ENCODE data around the gene ALK.

The ALK gene

DNA sequence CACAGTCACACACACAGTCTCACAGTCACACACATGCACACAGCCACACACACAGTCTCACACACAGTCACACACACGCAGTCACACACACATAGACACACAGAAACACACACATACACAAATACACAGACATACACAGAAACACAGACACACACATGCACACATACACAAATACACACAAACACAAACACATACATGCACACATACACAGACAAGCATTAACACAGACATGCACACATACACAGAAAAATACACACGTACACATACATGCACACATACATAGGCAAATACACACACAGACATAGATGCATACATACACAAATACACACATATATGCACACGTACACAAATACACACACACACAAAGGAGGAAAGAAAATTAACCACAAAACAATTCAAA lies 150.5 kb downstream of the ALK start:
- TF ChIP-seq, protein P1, sequence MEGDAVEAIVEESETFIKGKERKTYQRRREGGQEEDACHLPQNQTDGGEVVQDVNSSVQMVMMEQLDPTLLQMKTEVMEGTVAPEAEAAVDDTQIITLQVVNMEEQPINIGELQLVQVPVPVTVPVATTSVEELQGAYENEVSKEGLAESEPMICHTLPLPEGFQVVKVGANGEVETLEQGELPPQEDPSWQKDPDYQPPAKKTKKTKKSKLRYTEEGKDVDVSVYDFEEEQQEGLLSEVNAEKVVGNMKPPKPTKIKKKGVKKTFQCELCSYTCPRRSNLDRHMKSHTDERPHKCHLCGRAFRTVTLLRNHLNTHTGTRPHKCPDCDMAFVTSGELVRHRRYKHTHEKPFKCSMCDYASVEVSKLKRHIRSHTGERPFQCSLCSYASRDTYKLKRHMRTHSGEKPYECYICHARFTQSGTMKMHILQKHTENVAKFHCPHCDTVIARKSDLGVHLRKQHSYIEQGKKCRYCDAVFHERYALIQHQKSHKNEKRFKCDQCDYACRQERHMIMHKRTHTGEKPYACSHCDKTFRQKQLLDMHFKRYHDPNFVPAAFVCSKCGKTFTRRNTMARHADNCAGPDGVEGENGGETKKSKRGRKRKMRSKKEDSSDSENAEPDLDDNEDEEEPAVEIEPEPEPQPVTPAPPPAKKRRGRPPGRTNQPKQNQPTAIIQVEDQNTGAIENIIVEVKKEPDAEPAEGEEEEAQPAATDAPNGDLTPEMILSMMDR (conservative IDR thresholded peaks at IDR 0.05): no peak

DNA sequence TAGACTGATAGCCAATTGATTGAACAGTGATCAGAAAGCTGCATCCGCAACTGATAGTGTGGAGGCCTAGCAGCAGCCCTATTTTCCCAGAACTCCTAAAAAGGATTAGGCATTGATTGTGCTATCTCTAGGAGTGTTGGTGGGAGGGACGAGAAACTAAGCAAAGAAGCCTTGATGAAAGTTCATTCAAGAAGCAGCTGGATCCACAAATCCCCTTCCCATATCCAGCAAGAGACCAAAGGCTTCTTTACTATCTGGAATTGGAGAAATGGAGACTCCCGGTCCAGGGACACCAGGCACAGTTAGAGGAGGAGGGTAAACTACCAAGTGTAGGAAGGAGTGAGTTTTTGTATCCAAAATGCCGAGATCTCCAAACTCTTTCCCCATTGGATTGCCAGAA lies 151.5 kb downstream of the ALK start:
- TF ChIP-seq, protein P1 (conservative IDR thresholded peaks at IDR 0.05): no peak
- H3K27ac ChIP-seq: peak overlapping the region; percentile 78

More for the DNA sequence above, 150.5 kb downstream of the ALK start:
- peak overlapping the region; percentile 78 for H3K27ac ChIP-seq

DNA sequence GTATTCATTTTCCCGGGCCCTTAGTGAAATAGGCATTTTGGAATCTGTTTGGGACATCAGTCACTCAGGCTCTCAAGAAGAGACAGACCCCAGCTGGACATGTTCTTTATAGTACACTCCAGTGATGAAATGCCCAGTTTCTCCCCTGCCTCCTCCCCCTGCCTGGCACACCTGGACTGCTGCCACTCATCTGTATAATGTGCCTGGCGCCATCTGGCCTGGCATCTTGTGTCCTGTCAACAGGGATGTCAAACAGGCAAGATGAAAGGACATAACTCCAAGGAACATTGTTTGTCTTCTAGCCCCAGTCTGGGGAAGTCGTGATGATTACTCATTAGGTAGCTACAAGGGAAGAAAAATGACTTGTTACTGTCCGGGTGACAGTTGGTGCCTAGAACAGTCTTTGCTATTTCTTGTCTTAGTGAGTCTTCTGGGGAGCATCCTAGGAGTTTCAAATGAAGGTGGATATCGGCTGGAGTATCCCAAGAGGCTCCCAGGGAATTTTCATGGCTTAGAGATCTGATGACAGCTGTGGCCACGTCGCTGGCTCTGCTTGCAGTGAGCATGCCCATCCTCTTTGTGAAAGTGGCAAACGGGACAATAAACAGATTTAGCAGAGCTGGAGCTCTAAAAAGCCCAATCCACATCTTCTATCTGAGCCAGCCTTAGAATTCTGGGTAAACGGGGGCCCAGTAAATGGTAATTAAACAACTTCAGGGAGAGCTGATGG lies 153.6 kb downstream of the ALK start:
- TF ChIP-seq, protein P1 (conservative IDR thresholded peaks at IDR 0.05): no peak
- H3K27ac ChIP-seq: no peak overlapping the region

DNA sequence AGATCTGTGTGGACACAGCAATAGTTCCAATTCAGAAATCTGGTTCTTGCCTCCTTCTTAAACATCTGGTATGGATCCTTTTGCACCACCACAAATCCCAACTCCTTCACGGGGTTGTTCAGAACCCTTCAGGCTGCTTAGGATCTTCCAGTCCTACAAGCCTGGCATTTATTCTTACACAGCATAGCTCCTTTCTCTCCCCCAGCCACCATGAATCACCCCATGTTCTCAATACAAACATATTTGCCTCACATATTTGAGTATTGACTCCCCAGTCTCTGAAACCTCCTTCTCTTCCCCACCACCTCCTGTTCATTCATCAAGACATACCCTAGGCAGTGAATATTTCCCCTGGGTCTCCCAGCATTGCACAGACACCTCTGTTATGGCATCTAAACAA lies 155.2 kb downstream of the ALK start:
- TF ChIP-seq, protein P1 (conservative IDR thresholded peaks at IDR 0.05): no peak

DNA sequence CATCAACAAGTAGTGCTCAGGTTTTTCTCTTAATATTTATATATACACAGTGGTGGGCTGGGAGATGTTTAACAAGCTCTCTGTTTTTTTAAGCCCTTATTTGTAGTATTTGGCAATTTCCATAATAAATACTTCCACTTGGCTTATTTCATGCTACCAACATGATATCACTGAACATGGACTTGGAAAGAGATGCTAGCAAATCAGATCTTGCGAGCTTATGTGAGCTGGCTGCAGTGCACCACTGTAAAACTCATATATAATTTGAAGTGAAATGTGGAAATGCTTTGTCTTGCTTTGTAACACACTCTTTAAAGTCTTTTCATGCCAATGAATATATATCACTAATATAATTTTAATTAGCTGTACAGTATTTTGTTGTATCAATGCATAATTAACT lies 155.7 kb downstream of the ALK start:
- TF ChIP-seq, protein P1 (conservative IDR thresholded peaks at IDR 0.05): no peak
- no peak overlapping the region for H3K27ac ChIP-seq

More for the DNA sequence above, 155.2 kb downstream of the ALK start:
- no peak overlapping the region for H3K27ac ChIP-seq

DNA sequence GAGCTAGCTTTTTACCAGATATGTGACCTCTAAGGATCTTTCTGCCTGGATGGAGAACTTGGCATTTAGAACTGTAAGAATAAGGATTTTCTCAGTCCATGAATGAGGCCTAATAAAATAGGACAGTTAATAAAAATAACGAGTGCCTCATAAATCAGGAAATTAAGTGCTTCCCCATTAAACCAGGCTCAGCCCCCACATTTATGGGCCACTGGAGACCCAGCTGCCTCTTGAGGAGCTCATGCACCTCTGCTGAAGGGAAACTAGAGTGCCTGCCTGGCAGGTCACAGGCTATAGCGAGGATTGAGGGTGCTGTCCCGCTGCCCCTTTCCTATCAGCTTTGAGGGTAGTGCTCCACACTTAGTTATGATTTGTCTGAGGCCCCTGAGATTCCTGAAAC lies 158.0 kb downstream of the ALK start:
- H3K27ac ChIP-seq: no peak overlapping the region
- TF ChIP-seq, protein P1 (conservative IDR thresholded peaks at IDR 0.05): no peak

DNA sequence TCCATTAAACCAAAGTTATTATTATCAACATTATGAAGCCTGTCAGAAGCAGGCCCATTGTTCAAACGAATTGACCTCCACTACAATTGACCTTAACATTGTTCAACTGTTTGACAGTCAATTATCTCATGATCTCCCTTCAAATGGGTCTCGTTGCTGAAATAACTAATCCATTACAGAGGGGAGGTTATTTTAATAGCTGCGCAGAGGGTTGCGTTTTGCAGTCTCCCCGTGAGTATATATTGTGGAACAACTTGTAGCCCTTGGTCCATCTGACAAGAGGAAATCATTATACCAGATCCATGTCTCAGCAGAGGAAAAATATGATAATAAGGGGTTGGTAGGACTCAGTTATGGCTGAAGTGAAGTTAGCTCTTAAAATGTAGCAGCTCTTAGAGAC lies 159.1 kb downstream of the ALK start:
- no peak overlapping the region for H3K27ac ChIP-seq
- TF ChIP-seq, protein P1 (conservative IDR thresholded peaks at IDR 0.05): no peak
